ENCODE data around the gene KRT8. TPM values are rescaled to one million over a fixed set of nuclear protein-coding genes. Genes with fewer than 3 reads are reported as not detected.

The KRT8 gene
- 48.8 and 158 TPM in 2 replicates for total RNA-seq

DNA sequence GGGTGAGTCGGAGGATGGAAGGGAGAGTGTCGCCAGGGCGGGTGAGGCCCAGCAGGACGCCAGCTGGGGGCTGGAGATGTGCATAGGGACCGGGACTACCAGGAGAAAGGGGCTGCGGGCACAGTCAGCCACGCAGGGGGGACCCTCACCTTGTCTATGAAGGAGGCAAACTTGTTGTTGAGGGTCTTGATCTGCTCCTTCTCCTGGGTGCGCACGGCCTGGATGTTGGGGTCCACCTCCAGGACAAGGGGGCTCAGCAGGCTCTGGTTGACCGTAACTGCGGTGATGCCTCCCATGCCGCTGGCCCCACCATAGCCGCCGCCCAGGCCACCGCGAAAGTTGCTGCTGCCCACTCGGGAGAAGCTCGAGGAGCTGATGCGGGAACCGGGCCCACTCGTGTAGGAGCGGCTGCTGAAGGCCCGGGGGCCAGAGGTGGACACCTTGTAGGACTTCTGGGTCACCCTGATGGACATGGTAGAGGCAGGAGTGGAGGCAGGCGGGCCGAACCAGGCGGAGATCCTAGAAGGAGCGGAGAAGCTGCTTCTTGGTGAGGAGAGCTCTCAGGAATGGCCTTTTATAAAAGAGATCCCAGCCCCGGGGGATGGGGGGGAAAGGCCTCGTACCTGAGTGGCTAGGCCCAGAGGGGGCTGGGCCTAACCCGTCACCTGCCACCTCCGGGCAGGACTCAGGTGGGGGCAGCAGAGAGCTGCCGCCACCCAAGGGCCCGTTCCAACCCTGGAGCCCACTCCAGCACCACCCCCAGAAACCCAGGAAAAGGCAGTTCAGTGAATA is at the start of gene KRT8:
TSS of gene KRT8 (minus strand) at position 568 of the 792 bp plus-strand sequence. CDS start at position 473, 95 bp downstream.

DNA sequence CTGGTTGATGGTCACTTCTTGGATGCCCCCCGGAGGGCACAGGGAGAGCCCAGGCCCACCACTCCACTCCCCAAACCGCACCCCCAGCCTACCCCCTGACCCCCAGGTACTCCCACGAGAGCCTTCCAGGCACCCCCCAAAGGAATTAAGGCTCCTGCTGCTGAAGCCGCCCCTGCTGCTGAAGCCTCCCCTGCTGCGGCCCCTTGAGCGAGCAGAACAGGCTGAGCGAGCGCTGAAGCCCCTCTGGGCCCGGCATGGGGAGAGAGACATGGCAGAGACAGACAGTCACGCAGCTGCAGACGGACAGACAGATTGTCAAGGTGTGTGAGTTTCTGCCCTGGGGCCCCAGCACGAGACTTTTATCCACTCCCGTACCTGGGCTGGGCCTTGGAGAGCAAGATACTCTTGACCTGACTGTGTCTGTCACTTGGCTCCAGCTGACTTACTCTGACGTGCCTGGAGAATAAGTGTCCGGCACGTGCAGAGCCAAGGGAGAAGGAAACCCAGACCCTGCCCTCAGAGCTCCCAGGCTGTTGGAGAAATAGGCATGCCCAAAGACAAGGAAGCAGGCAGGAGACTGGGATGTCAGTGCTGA is 56.1 kb downstream of the KRT8 start, which contains the start of gene KRT78:
TSS of gene KRT78 (minus strand) at position 334 of the 595 bp plus-strand sequence. CDS start at position 270, 64 bp downstream.

Other genes with a start within 250 kb of the KRT8 start
- not detected in 2 replicates for gene KRT1, start 224.7 kb downstream of the KRT8 start, total RNA-seq
- gene KRT77, start 201.6 kb downstream of the KRT8 start, total RNA-seq, result not detected in 2 replicates
- not detected in 2 replicates for gene KRT76, start 127.7 kb downstream of the KRT8 start, total RNA-seq
- not detected in 2 replicates for gene KRT3, start 109.0 kb downstream of the KRT8 start, total RNA-seq
- gene KRT4, start 91.0 kb downstream of the KRT8 start, total RNA-seq, result not detected in 2 replicates
- gene KRT79, start 70.8 kb downstream of the KRT8 start, total RNA-seq, result not detected in 2 replicates
- not detected in 2 replicates for gene KRT78, start 56.1 kb downstream of the KRT8 start, total RNA-seq
- 270 and 810 TPM in 2 replicates for gene KRT18, start 44.0 kb upstream of the KRT8 start, total RNA-seq
- gene EIF4B, start 101.4 kb upstream of the KRT8 start, total RNA-seq, result 528 and 820 TPM in 2 replicates
- 95.6 and 138 TPM in 2 replicates for gene TNS2, start 145.0 kb upstream of the KRT8 start, total RNA-seq
- gene SPRYD3, start 174.3 kb upstream of the KRT8 start, total RNA-seq, result 12.2 and 17.6 TPM in 2 replicates
- 779 and 1,045 TPM in 2 replicates for gene IGFBP6, start 192.6 kb upstream of the KRT8 start, total RNA-seq
- gene SOAT2, start 198.4 kb upstream of the KRT8 start, total RNA-seq, result 0.12 TPM in 1 of 2 replicates, not detected in the other

Data from pericardium fibroblast (primary cell).